Karpas-422 (cell line): ENCODE measurements around the gene FAM180A. TPM values are rescaled to one million over a fixed set of nuclear protein-coding genes. Genes with fewer than 3 reads are reported as not detected.
A peak's percentile ranks its signal among the peaks of the same experiment; 100 is the strongest.

Experiments
- DNase-seq: peaks from one replicate; pipeline ENCODE4 v3.0.0-alpha.2; 2015
- H2AFZ ChIP-seq: fragments of 200-600 bp; sonication (generic); 2 replicates; pipeline ENCODE4 v1.6.1; 2014; ENCODE audit warnings: antibody characterized with exemption, low read length, mixed read lengths
- H3K27ac ChIP-seq: fragments of 200-600 bp; sonication (generic); 2 replicates; pipeline ENCODE4 v1.5.1; 2014; ENCODE audit warnings: mild to moderate bottlenecking, low read length, moderate library complexity
- H3K27me3 ChIP-seq: fragments of 200-600 bp; sonication (generic); 2 replicates; pipeline ENCODE4 v1.6.1; 2014; ENCODE audit warnings: low read length, mixed read lengths
- H3K36me3 ChIP-seq: fragments of 200-600 bp; sonication (generic); 2 replicates; pipeline ENCODE4 v1.6.1; 2014; ENCODE audit warnings: low read length, mixed read lengths; ENCODE audit not compliant: insufficient read depth
- H3K4me1 ChIP-seq: fragments of 200-600 bp; sonication (generic); 2 replicates; pipeline ENCODE4 v1.6.1; 2014; ENCODE audit warnings: mild to moderate bottlenecking, low read length, mixed read lengths
- H3K4me2 ChIP-seq: fragments of 200-600 bp; sonication (generic); 2 replicates; pipeline ENCODE4 v1.6.1; 2014; ENCODE audit warnings: low read length, low read depth, mild to moderate bottlenecking; ENCODE audit not compliant: poor library complexity, severe bottlenecking
- H3K4me3 ChIP-seq: fragments of 200-600 bp; sonication (generic); 2 replicates; pipeline ENCODE4 v1.5.1; 2014; ENCODE audit warnings: mild to moderate bottlenecking, antibody characterized with exemption, low read length, mixed read lengths
- H3K79me2 ChIP-seq: fragments of 200-600 bp; sonication (generic); 2 replicates; pipeline ENCODE4 v1.6.1; 2014; ENCODE audit warnings: mild to moderate bottlenecking, low read length, mixed read lengths
- H3K9ac ChIP-seq: fragments of 200-600 bp; sonication (generic); 2 replicates; pipeline ENCODE4 v1.6.0; 2014; ENCODE audit warnings: low read length
- H3K9me2 ChIP-seq: fragments of 200-600 bp; sonication (generic), shearing (Covaris generic); replicated peaks from 2 replicates; pipeline ENCODE4 v1.6.0; 2014; ENCODE audit warnings: mild to moderate bottlenecking, low read length, moderate library complexity; ENCODE audit not compliant: insufficient read depth
- H3K9me3 ChIP-seq: fragments of 300-700, 200-600 bp; sonication (generic); 2 replicates; pipeline ENCODE4 v1.6.1; 2014; ENCODE audit warnings: low read length, mixed read lengths
- H4K20me1 ChIP-seq: fragments of 200-600 bp; sonication (generic); 2 replicates; pipeline ENCODE4 v1.6.1; 2014; ENCODE audit warnings: mild to moderate bottlenecking, antibody characterized with exemption, low read length, low read depth; ENCODE audit not compliant: insufficient read depth
- total RNA-seq: library from RNA; depleted of rRNA; stranded (reverse); fragments of >200 nt; shearing (Covaris generic); gene quantifications from 2 replicates; pipeline ENCODE4 v1.2.3, GENCODE V29; 2014; ENCODE audit warnings: low replicate concordance

The FAM180A gene
- total RNA-seq, 1 experiment from 2014 or later: not detected

GRCh38 chr7:135729230-135729629 lies 19.4 kb downstream of the FAM180A start:
- Histone ChIP-seq H3K79me2 (no peaks in the 10 kb centered on the region), H2AFZ (no peak overlapping the region), H3K9ac (no peak overlapping the region), H3K27ac (no peak overlapping the region), H3K9me3 (no peaks in the 10 kb centered on the region), H3K9me2 (no peaks in the 10 kb centered on the region), H3K27me3 (no peaks in the 10 kb centered on the region), H3K36me3 (no peaks in the 10 kb centered on the region), H3K4me2 (no peak overlapping the region), H3K4me1 (peaks cover 9% of the 10 kb centered on the region), H4K20me1 (no peaks in the 10 kb centered on the region), H3K4me3 (no peak overlapping the region)
- DNase-seq: no peak

GRCh38 chr7:135728136-135728669 lies 20.4 kb downstream of the FAM180A start, which contains the start of gene SLC13A4:
Gene SLC13A4, minus strand, starts transcription at chr7:135728186. Its CDS starts 690 bp downstream, at chr7:135727496.
- Histone ChIP-seq H3K4me2 (no peak within 1 kb of the TSS), H3K27ac (no peak within 1 kb of the TSS), H3K79me2 (no peaks in the 10 kb centered on the region), H3K4me1 (peaks cover 9% of the 10 kb centered on the region), H3K9me2 (no peaks in the 10 kb centered on the region), H3K9ac (no peak within 1 kb of the TSS), H4K20me1 (no peaks in the 10 kb centered on the region), H3K27me3 (no peaks in the 10 kb centered on the region), H3K9me3 (no peaks in the 10 kb centered on the region), H3K4me3 (no peak within 1 kb of the TSS), H2AFZ (no peak within 1 kb of the TSS), H3K36me3 (no peaks in the 10 kb centered on the region)
- DNase-seq: peak; percentile 52

- H3K4me1 ChIP-seq: peaks cover 9% of the 10 kb centered on the region
- no peaks in the 10 kb centered on the region for H4K20me1 ChIP-seq
- H3K9me3 ChIP-seq: no peaks in the 10 kb centered on the region
- H3K79me2 ChIP-seq: no peaks in the 10 kb centered on the region
- DNase-seq: no peak
- no peak overlapping the region for H3K27ac ChIP-seq
- no peaks in the 10 kb centered on the region for H3K9me2 ChIP-seq
- no peaks in the 10 kb centered on the region for H3K36me3 ChIP-seq
- no peak overlapping the region for H2AFZ ChIP-seq
- H3K4me3 ChIP-seq: no peak overlapping the region
- H3K4me2 ChIP-seq: no peak overlapping the region
- no peaks in the 10 kb centered on the region for H3K27me3 ChIP-seq
- H3K9ac ChIP-seq: no peak overlapping the region
These were observed 21.5 kb downstream of the FAM180A start for GRCh38 chr7:135726911-135727673.

- no peak overlapping the region for H3K27ac ChIP-seq
- H3K9me3 ChIP-seq: no peaks in the 10 kb centered on the region
- H3K4me1 ChIP-seq: peaks cover 9% of the 10 kb centered on the region
- no peak overlapping the region for H3K4me3 ChIP-seq
- H3K9me2 ChIP-seq: no peaks in the 10 kb centered on the region
- H4K20me1 ChIP-seq: no peaks in the 10 kb centered on the region
- H3K36me3 ChIP-seq: no peaks in the 10 kb centered on the region
- no peaks in the 10 kb centered on the region for H3K27me3 ChIP-seq
- DNase-seq: no peak
- H3K4me2 ChIP-seq: no peak overlapping the region
- no peak overlapping the region for H2AFZ ChIP-seq
- no peak overlapping the region for H3K9ac ChIP-seq
- no peaks in the 10 kb centered on the region for H3K79me2 ChIP-seq
These were observed 22.3 kb downstream of the FAM180A start for GRCh38 chr7:135726276-135726788.

GRCh38 chr7:135723411-135723810 lies 25.2 kb downstream of the FAM180A start:
- no peak overlapping the region for H3K4me3 ChIP-seq
- H3K27ac ChIP-seq: no peak overlapping the region
- no peak overlapping the region for H2AFZ ChIP-seq
- H3K36me3 ChIP-seq: no peaks in the 10 kb centered on the region
- no peaks in the 10 kb centered on the region for H3K27me3 ChIP-seq
- no peaks in the 10 kb centered on the region for H4K20me1 ChIP-seq
- no peaks in the 10 kb centered on the region for H3K9me2 ChIP-seq
- no peaks in the 10 kb centered on the region for H3K9me3 ChIP-seq
- H3K79me2 ChIP-seq: no peaks in the 10 kb centered on the region
- no peak overlapping the region for H3K4me2 ChIP-seq
- DNase-seq: no peak
- H3K9ac ChIP-seq: no peak overlapping the region
- H3K4me1 ChIP-seq: peaks cover 9% of the 10 kb centered on the region

- H3K4me2 ChIP-seq: no peak overlapping the region
- H3K36me3 ChIP-seq: no peaks in the 10 kb centered on the region
- no peaks in the 10 kb centered on the region for H4K20me1 ChIP-seq
- H3K4me1 ChIP-seq: peaks cover under 1% of the 10 kb centered on the region
- H3K27me3 ChIP-seq: no peaks in the 10 kb centered on the region
- no peak overlapping the region for H3K4me3 ChIP-seq
- H2AFZ ChIP-seq: no peak overlapping the region
- no peak for DNase-seq
- H3K9me3 ChIP-seq: no peaks in the 10 kb centered on the region
- H3K9me2 ChIP-seq: no peaks in the 10 kb centered on the region
- no peak overlapping the region for H3K9ac ChIP-seq
- H3K27ac ChIP-seq: no peak overlapping the region
- no peaks in the 10 kb centered on the region for H3K79me2 ChIP-seq
These were observed 27.3 kb downstream of the FAM180A start for GRCh38 chr7:135721198-135721820.

GRCh38 chr7:135719688-135720087 lies 28.9 kb downstream of the FAM180A start:
- no peak for DNase-seq
- H3K27me3 ChIP-seq: no peaks in the 10 kb centered on the region
- H3K9me3 ChIP-seq: no peaks in the 10 kb centered on the region
- H3K4me3 ChIP-seq: no peak overlapping the region
- no peaks in the 10 kb centered on the region for H3K79me2 ChIP-seq
- no peak overlapping the region for H2AFZ ChIP-seq
- H3K9ac ChIP-seq: no peak overlapping the region
- H4K20me1 ChIP-seq: no peaks in the 10 kb centered on the region
- no peaks in the 10 kb centered on the region for H3K36me3 ChIP-seq
- H3K27ac ChIP-seq: no peak overlapping the region
- H3K9me2 ChIP-seq: no peaks in the 10 kb centered on the region
- no peaks in the 10 kb centered on the region for H3K4me1 ChIP-seq
- no peak overlapping the region for H3K4me2 ChIP-seq

GRCh38 chr7:135718794-135719437 lies 29.7 kb downstream of the FAM180A start:
- no peaks in the 10 kb centered on the region for H3K27me3 ChIP-seq
- H3K36me3 ChIP-seq: no peaks in the 10 kb centered on the region
- H3K4me3 ChIP-seq: no peak overlapping the region
- H3K9ac ChIP-seq: no peak overlapping the region
- H2AFZ ChIP-seq: no peak overlapping the region
- no peaks in the 10 kb centered on the region for H3K79me2 ChIP-seq
- no peaks in the 10 kb centered on the region for H3K4me1 ChIP-seq
- DNase-seq: no peak
- no peaks in the 10 kb centered on the region for H3K9me2 ChIP-seq
- H3K9me3 ChIP-seq: no peaks in the 10 kb centered on the region
- H3K27ac ChIP-seq: no peak overlapping the region
- no peak overlapping the region for H3K4me2 ChIP-seq
- no peaks in the 10 kb centered on the region for H4K20me1 ChIP-seq
